SU-DHL-6 (cell line): ENCODE data around the gene AKAP12.

ENCODE experiments used
- H2AFZ ChIP-seq: fragments of 200-600 bp; sonication (generic); 2 replicates; pipeline ENCODE4 v1.6.1; 2014; ENCODE audit warnings: low read depth, mild to moderate bottlenecking, moderate library complexity, mixed read lengths, antibody characterized with exemption, low read length; ENCODE audit not compliant: severe bottlenecking
- H3F3A ChIP-seq: fragments of 200-600 bp; shearing (Covaris generic); 2 replicates; pipeline ENCODE4 v1.6.0; 2016; ENCODE audit warnings: antibody characterized with exemption, mild to moderate bottlenecking; ENCODE audit not compliant: insufficient read depth
- H3K27ac ChIP-seq: fragments of 200-600 bp; sonication (generic); 2 replicates; pipeline ENCODE4 v1.5.1; 2016; ENCODE audit warnings: low read depth, mild to moderate bottlenecking, low read length, moderate library complexity, mixed read lengths
- H3K27me3 ChIP-seq: fragments of 200-600 bp; sonication (generic), shearing (Covaris generic); 2 replicates; pipeline ENCODE4 v1.6.0; 2014; ENCODE audit warnings: mild to moderate bottlenecking, low read length
- H3K36me3 ChIP-seq: fragments of 200-600 bp; sonication (generic); 2 replicates; pipeline ENCODE4 v1.6.1; 2014; ENCODE audit warnings: mild to moderate bottlenecking, low read length, mixed read lengths
- H3K4me2 ChIP-seq: fragments of 300-600, 200-600 bp; shearing (Covaris generic), sonication (generic); 2 replicates; pipeline ENCODE4 v1.6.0; 2014; ENCODE audit warnings: low read length, low read depth, mild to moderate bottlenecking; ENCODE audit not compliant: poor library complexity, severe bottlenecking
- H3K4me3 ChIP-seq: fragments of 200-600 bp; sonication (generic); 2 replicates; pipeline ENCODE4 v1.5.1; 2014; ENCODE audit warnings: antibody characterized with exemption, low read length, mild to moderate bottlenecking, mixed read lengths; ENCODE audit not compliant: insufficient read depth, poor library complexity, severe bottlenecking
- H3K79me2 ChIP-seq: fragments of 200-600 bp; sonication (generic); 2 replicates; pipeline ENCODE4 v1.6.1; 2014; ENCODE audit warnings: mild to moderate bottlenecking, low read length, moderate library complexity; ENCODE audit not compliant: insufficient read depth
- H3K9ac ChIP-seq: fragments of 200-600 bp; sonication (generic); 2 replicates; pipeline ENCODE4 v1.7.0; 2014; ENCODE audit warnings: mild to moderate bottlenecking, low read length
- H3K9me2 ChIP-seq: fragments of 200-600 bp; sonication (generic); replicated peaks from 2 replicates; pipeline ENCODE4 v1.6.1; 2014; ENCODE audit warnings: low read length; ENCODE audit not compliant: insufficient read depth
- H3K9me3 ChIP-seq: fragments of 200-600 bp; sonication (generic); 2 replicates; pipeline ENCODE4 v1.6.1; 2014; ENCODE audit warnings: low read length, mixed read lengths; ENCODE audit not compliant: insufficient read depth
- H4K20me1 ChIP-seq: fragments of 200-600 bp; sonication (generic); 2 replicates; pipeline ENCODE4 v1.6.1; 2014; ENCODE audit warnings: low read depth, mild to moderate bottlenecking, antibody characterized with exemption, low read length, moderate library complexity, mixed read lengths
- CTCF ChIP-seq: fragments of 200-600 bp; sonication (generic); IDR thresholded peaks from one replicate; pipeline ENCODE4 v1.5.1; 2017; ENCODE audit warnings: antibody characterized with exemption, mild to moderate bottlenecking, low read length, moderate library complexity; ENCODE audit not compliant: insufficient read depth, poor library complexity, severe bottlenecking
- EZH2phosphoT487 ChIP-seq: fragments of 200-600 bp; sonication (generic), shearing (Covaris generic); conservative IDR thresholded peaks from 2 replicates; pipeline ENCODE4 v1.6.1; 2018; ENCODE audit warnings: mild to moderate bottlenecking, antibody characterized with exemption, low read length, moderate library complexity, mixed read lengths

AKAP12 gene

GRCh38 chr6:151276112-151276740 is 36.5 kb downstream of the AKAP12 start:
- Histone ChIP-seq H3K36me3 (no peaks in the 10 kb centered on the region), H3K9ac (no peak overlapping the region), H3F3A (no peaks in the 10 kb centered on the region), H3K4me3 (no peak overlapping the region), H4K20me1 (no peaks in the 10 kb centered on the region), H3K27me3 (no peaks in the 10 kb centered on the region), H3K4me2 (no peak overlapping the region), H3K79me2 (no peaks in the 10 kb centered on the region), H3K27ac (no peak overlapping the region), H2AFZ (no peak overlapping the region), H3K9me2 (no peaks in the 10 kb centered on the region), H3K9me3 (no peaks in the 10 kb centered on the region)
- TF ChIP-seq CTCF (no peak), EZH2phosphoT487 (no peak)

DNA sequence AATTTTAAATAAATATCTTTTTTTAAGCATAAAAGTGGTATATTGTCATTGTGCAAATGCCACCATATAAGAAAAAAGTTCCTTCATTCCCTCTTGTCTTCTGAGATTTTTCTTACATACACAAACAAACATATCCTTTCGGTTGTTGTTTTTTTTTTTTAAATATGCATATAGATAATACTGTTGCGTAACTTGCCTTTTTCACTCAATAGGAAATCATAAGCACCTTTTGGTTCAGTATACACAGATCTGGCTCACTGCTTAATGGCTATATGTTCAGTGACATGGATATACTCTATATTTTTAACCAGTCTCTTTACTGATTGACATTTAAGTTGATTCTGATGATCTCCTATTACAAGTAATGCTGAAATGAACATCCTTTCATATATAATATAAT is 40.1 kb downstream of the AKAP12 start:
- Histone ChIP-seq H3K79me2 (no peaks in the 10 kb centered on the region), H3K4me3 (no peak overlapping the region), H3K9me3 (no peaks in the 10 kb centered on the region)

DNA sequence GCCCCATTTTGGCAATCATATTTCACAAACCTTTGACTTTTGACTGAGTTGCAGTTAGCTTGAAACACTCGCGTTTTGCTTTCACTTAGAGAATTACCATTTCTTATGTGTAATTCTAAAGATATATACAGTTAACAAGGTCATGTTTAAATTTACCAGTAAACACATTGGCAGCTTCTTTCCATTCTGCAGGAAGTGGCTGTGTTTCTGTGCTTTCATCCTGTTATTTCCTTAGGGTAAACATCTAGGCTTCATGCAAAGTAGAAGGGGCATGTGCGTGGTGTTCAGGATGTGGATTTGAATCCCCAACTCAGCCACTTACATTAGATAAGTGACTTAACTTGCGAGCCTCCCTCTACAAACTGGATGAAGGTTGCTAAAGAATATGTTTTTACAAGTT is 41.1 kb downstream of the AKAP12 start:
- TF ChIP-seq CTCF, result no peak
- TF ChIP-seq EZH2phosphoT487, result no peak
- no peaks in the 10 kb centered on the region for H3K27me3 ChIP-seq
- no peaks in the 10 kb centered on the region for H3K9me3 ChIP-seq
- H2AFZ ChIP-seq, result no peak overlapping the region
- H3K4me3 ChIP-seq, result no peak overlapping the region
- no peaks in the 10 kb centered on the region for H3F3A ChIP-seq
- H3K27ac ChIP-seq, result no peak overlapping the region
- H3K4me2 ChIP-seq, result no peak overlapping the region
- no peaks in the 10 kb centered on the region for H3K9me2 ChIP-seq
- H3K36me3 ChIP-seq, result no peaks in the 10 kb centered on the region
- no peaks in the 10 kb centered on the region for H4K20me1 ChIP-seq
- H3K79me2 ChIP-seq, result no peaks in the 10 kb centered on the region
- no peak overlapping the region for H3K9ac ChIP-seq

More for the DNA sequence above, 40.1 kb downstream of the AKAP12 start:
- Histone ChIP-seq H3K27me3 (no peaks in the 10 kb centered on the region), H3K36me3 (no peaks in the 10 kb centered on the region), H3K4me2 (no peak overlapping the region), H3F3A (no peaks in the 10 kb centered on the region), H3K9me2 (no peaks in the 10 kb centered on the region), H3K9ac (no peak overlapping the region), H3K27ac (no peak overlapping the region), H4K20me1 (no peaks in the 10 kb centered on the region), H2AFZ (no peak overlapping the region)
- no peak for TF ChIP-seq EZH2phosphoT487
- no peak for TF ChIP-seq CTCF
